Measurements from ENCODE around the gene THNSL1. TPM values are rescaled to one million over a fixed set of nuclear protein-coding genes. Genes with fewer than 3 reads are reported as not detected.

Gene THNSL1
- total and polyA plus RNA-seq, 2 of the 8 experiments (the other 6 are each of a cell fraction or from before 2014, with no cell fraction given): 1.4 to 3.1 TPM

- Histone ChIP-seq H3K9me3 (ENCODE audit: insufficient read depth in 2 of 2, low read depth in 1 of 2, low read length in 1 of 2) (no peaks in the 10 kb centered on the region), H3K79me1 (ENCODE audit: low read depth, low read length) (no peaks in the 10 kb centered on the region), H3K4ac (replicated peaks; ENCODE audit: insufficient read length, low read depth, low read length) (no peak overlapping the region), H3K4me3 (ENCODE audit: extremely low read depth in 1 of 4, insufficient read depth in 2 of 4, low read depth in 3 of 4, low read length in 4 of 4) (no peak overlapping the region), H4K5ac (ENCODE audit: insufficient read length, low read depth, low read length) (no peak overlapping the region), H3K18ac (ENCODE audit: extremely low read depth, low read length) (no peak overlapping the region), H3K4me2 (ENCODE audit: insufficient read depth in 1 of 2, low read depth in 2 of 2, low read length in 2 of 2) (no peak overlapping the region), H3K9ac (replicated peaks in 1 of 4; ENCODE audit: extremely low read depth in 1 of 4, low read depth in 3 of 4, low read length in 3 of 4) (no peak overlapping the region), H4K20me1 (replicated peaks in 1 of 2; ENCODE audit: control insufficient read depth in 1 of 2, insufficient read depth in 2 of 2, low read length in 2 of 2) (no peaks in the 10 kb centered on the region), H3K36me3 (ENCODE audit: control insufficient read depth in 2 of 4, insufficient read depth in 4 of 4, low read length in 3 of 4) (no peaks in the 10 kb centered on the region), H2BK15ac (ENCODE audit: low read length) (no peak overlapping the region), H3K27ac (ENCODE audit: low read depth, low read length) (no peak overlapping the region), H4K91ac (replicated peaks; ENCODE audit: insufficient read length, low read length) (no peak overlapping the region), H2AFZ (ENCODE audit: low read length) (no peak overlapping the region), H3K79me2 (ENCODE audit: control insufficient read depth in 1 of 2, insufficient read depth in 2 of 2, low read length in 2 of 2) (no peaks in the 10 kb centered on the region), H3K56ac (replicated peaks; ENCODE audit: insufficient read length, low read depth, low read length) (no peak overlapping the region), H3K27me3 (replicated peaks in 1 of 4; ENCODE audit: control insufficient read depth in 3 of 4, extremely low read depth in 1 of 4, insufficient read depth in 3 of 4, low read length in 3 of 4) (no peaks in the 10 kb centered on the region), H3K14ac (ENCODE audit: insufficient read length) (no peak overlapping the region), H2AK5ac (ENCODE audit: low read depth, low read length) (no peak overlapping the region), H3K23ac (ENCODE audit: insufficient read length) (no peak overlapping the region), H2BK20ac (ENCODE audit: low read length) (no peak overlapping the region), H4K8ac (ENCODE audit: extremely low read depth, insufficient read depth, low read length) (no peak overlapping the region), H3K23me2 (ENCODE audit: low read depth, low read length) (no peaks in the 10 kb centered on the region), H2BK12ac (ENCODE audit: low read depth, low read length) (no peak overlapping the region), H2BK120ac (replicated peaks; ENCODE audit: low read depth, low read length) (no peak overlapping the region), H3K4me1 (replicated peaks in 1 of 4; ENCODE audit: control insufficient read depth in 3 of 4, insufficient read depth in 4 of 4, low read length in 3 of 4) (no peaks in the 10 kb centered on the region), H2BK5ac (ENCODE audit: low read depth, low read length) (no peak overlapping the region)
- FAIRE-seq (no peak), DNase-seq (ENCODE audit: low read depth in 1 of 2, low spot score in 2 of 2) (no peak)
- TF ChIP-seq NANOG (IDR thresholded peaks at IDR 0.05; ENCODE audit: insufficient read depth, low read depth, low read length, poor library complexity, severe bottlenecking) (no peak), POU5F1 (IDR thresholded peaks at IDR 0.05; ENCODE audit: low read depth, low read length) (no peak)
- ChIA-PET CTCF (ENCODE audit: partially characterized antibody) (interaction anchor here (0.9 kb wide), 1 partner anchor 15 kb away, joined by 3 read pairs; no protein-coding TSS in a partner anchor), POLR2A (ENCODE audit: partially characterized antibody) (no interaction called here)
- WGBS, 2 experiments (ENCODE audit: extremely low coverage in 1 of 2, insufficient coverage in 1 of 2, insufficient read length in 1 of 2, insufficient replicate concordance in 2 of 2, low coverage in 1 of 2, low lambda C conversion rate in 2 of 2, missing lambda C conversion rate in 1 of 2): 90% methylated on average over 3 of the region's 3 CpGs; no CpG with 5 or more reads in 1 of the 2 experiments
Observed at GRCh38 chr10:24983946-24984345, 32.5 kb upstream of the THNSL1 start.
